Lower leg skin (tissue), 4 donors: ENCODE data around the gene KIF13A. TPM values are rescaled to one million over a fixed set of nuclear protein-coding genes. Genes with fewer than 3 reads are reported as not detected.
"Not testable (repeated sequence)": the region's sequence is repeated elsewhere in the genome, so short reads cannot be mapped to it uniquely, and the experiment has no call there.

Experiments used
- DNase-seq, 2 donors: peaks; one replicate each; pipeline ENCODE4 v3.0.0-alpha.2; 2019; ENCODE audit warnings: low spot score in 2 of 2
- H3K4me3 ChIP-seq: fragments of 200-600 bp; sonication (generic); 2 replicates; pipeline ENCODE4 v1.5.1; 2017; ENCODE audit warnings: mild to moderate bottlenecking, low read depth; ENCODE audit not compliant: poor library complexity, severe bottlenecking
- CTCF ChIP-seq, 3 donors: fragments of 450-650 bp; IDR thresholded peaks; one replicate each; pipeline ENCODE4 v1.5.1; 2016; ENCODE audit warnings: antibody characterized with exemption in 3 of 3, mild to moderate bottlenecking in 3 of 3, moderate library complexity in 2 of 3
- POLR2A ChIP-seq, 2 donors: fragments of 450-650 bp; IDR thresholded peaks; one replicate each; pipeline ENCODE4 v1.6.1; 2016 to 2017; ENCODE audit warnings: antibody characterized with exemption in 2 of 2, mild to moderate bottlenecking in 1 of 2, moderate library complexity in 1 of 2
- WGBS, 2 donors: methylation state at CpG; one replicate each; pipeline ENCODE4 v1.1.5; 2018; 5-methylcytosine and 5-hydroxymethylcytosine counted together
- intact Hi-C: fragments of 100-400 bp; cut with DNase I; formaldehyde crosslinking; loops from one replicate; pipeline ENCODE4 v1.15.0; 2023; ENCODE audit warnings: low total_unique reads
- total RNA-seq, 4 donors: library from RNA; depleted of rRNA; stranded (reverse); fragments of >200 nt; gene quantifications; one replicate each; pipeline ENCODE4 v1.1.0, GENCODE V29; 2016

The KIF13A gene
- total RNA-seq, 4 donors from 2014 or later, result 54.4 to 88.5 (median 60.6) TPM

GRCh38 chr6:17894191-17894590 lies 93.2 kb downstream of the KIF13A start:
- no peak overlapping the region for H3K4me3 ChIP-seq
- DNase-seq, result no peak
- WGBS, 2 donors, result 97 to 99% methylated on average over 6 of the region's 6 CpGs
- TF ChIP-seq CTCF (IDR thresholded peaks at IDR 0.05) (no peak), POLR2A (IDR thresholded peaks at IDR 0.05) (no peak)
- intact Hi-C loops, result no loop called here

GRCh38 chr6:17892097-17892686 lies 95.2 kb downstream of the KIF13A start:
- TF ChIP-seq CTCF (IDR thresholded peaks at IDR 0.05), result no peak
- TF ChIP-seq POLR2A (IDR thresholded peaks at IDR 0.05), result no peak
- DNase-seq, result no peak
- no peak overlapping the region for H3K4me3 ChIP-seq
- intact Hi-C loops, result no loop called here
- 91 to 93% methylated on average over 3 of the region's 3 CpGs for WGBS, 2 donors

- no peak for DNase-seq
- no peak overlapping the region for H3K4me3 ChIP-seq
- 75 to 81% methylated on average over 1 of the region's 1 CpG for WGBS, 2 donors
- TF ChIP-seq CTCF (IDR thresholded peaks at IDR 0.05) (no peak), POLR2A (IDR thresholded peaks at IDR 0.05) (no peak)
- intact Hi-C loops, result no loop called here
These were observed 97.1 kb downstream of the KIF13A start for GRCh38 chr6:17890309-17890708.

GRCh38 chr6:17889777-17890176 lies 97.7 kb downstream of the KIF13A start:
- 92 to 93% methylated on average over 9 of the region's 9 CpGs for WGBS, 2 donors
- DNase-seq, intact Hi-C loops, H3K4me3 ChIP-seq: not testable (repeated sequence)

GRCh38 chr6:17886891-17887290 lies 100.5 kb downstream of the KIF13A start:
- H3K4me3 ChIP-seq, result no peak overlapping the region
- intact Hi-C loops, result no loop called here
- WGBS, 2 donors, result 65 to 75% methylated on average over 1 of the region's 1 CpG
- TF ChIP-seq POLR2A (IDR thresholded peaks at IDR 0.05), result no peak
- TF ChIP-seq CTCF (IDR thresholded peaks at IDR 0.05), result no peak
- DNase-seq, result no peak

GRCh38 chr6:17885889-17886576 lies 101.4 kb downstream of the KIF13A start:
- TF ChIP-seq CTCF (IDR thresholded peaks at IDR 0.05), result no peak
- TF ChIP-seq POLR2A (IDR thresholded peaks at IDR 0.05), result no peak
- 89 to 90% methylated on average over 4 of the region's 4 CpGs for WGBS, 2 donors
- intact Hi-C loops, result no loop called here
- H3K4me3 ChIP-seq, result no peak overlapping the region
- no peak for DNase-seq
